Measurements from ENCODE around the gene ARL15. TPM values are rescaled to one million over a fixed set of nuclear protein-coding genes. Genes with fewer than 3 reads are reported as not detected.

Gene ARL15
- total and polyA plus RNA-seq, 2 of the 8 experiments (the other 6 are each of a cell fraction or from before 2014, with no cell fraction given) = 9.9 to 21.2 TPM

DNA sequence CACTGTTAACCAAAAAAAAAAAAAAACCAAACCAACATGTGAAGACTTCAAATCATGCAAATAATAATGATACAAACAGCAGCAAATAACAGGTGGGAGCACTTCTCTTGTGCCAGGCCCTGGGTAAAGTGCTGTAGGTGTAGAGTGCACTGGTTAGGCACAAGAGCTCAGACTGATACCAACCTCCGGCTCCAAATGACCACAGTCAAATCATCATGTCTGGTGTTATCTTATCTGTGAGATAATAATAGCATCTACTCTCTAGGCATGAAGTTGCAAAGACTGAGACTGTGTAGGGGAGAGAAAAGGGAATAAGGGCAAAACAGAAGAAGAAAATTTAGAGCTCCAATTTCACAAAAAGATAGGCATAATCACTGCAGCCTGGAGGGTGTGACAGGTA, 159.5 kb downstream of the ARL15 start (continued):
- TF ChIP-seq SUZ12 (IDR thresholded peaks at IDR 0.05; ENCODE audit: low read length) (no peak), SP4 (IDR thresholded peaks at IDR 0.05; ENCODE audit: low read length) (no peak), SAP30 (IDR thresholded peaks at IDR 0.05; ENCODE audit: insufficient read depth, insufficient replicate concordance, low read length) (no peak), TAF1 (IDR thresholded peaks at IDR 0.05; ENCODE audit: low read depth, low read length) (no peak), BACH1 (IDR thresholded peaks at IDR 0.05; ENCODE audit: low read length) (no peak)

Data from H1 (cell line).